MM.1S (cell line): ENCODE results near the gene MYCL.

ENCODE experiments used
- DNase-seq: peaks from one replicate; pipeline ENCODE4 v3.0.0-alpha.2; 2015
- H2AFZ ChIP-seq: fragments of 300-600 bp; sonication (generic); 2 replicates; pipeline ENCODE4 v1.6.0; 2016; ENCODE audit warnings: antibody characterized with exemption, low read length
- H3F3A ChIP-seq: fragments of 300-600 bp; sonication (generic); 2 replicates; pipeline ENCODE4 v1.6.1; 2016; ENCODE audit warnings: mild to moderate bottlenecking, antibody characterized with exemption, low read length, moderate library complexity, mixed read lengths; ENCODE audit not compliant: insufficient read depth
- H3K27ac ChIP-seq: fragments of 300-600 bp; sonication (generic); 2 replicates; pipeline ENCODE4 v1.5.1; 2016; ENCODE audit warnings: mild to moderate bottlenecking, low read length
- H3K27me3 ChIP-seq: fragments of 300-600 bp; sonication (generic); replicated peaks from 2 replicates; pipeline ENCODE4 v1.6.0; 2016; ENCODE audit warnings: low read length; ENCODE audit not compliant: insufficient read depth
- H3K36me3 ChIP-seq: fragments of 300-600 bp; sonication (generic); replicated peaks from 2 replicates; pipeline ENCODE4 v1.6.1; 2016; ENCODE audit warnings: mild to moderate bottlenecking, low read length, mixed read lengths; ENCODE audit not compliant: insufficient read depth
- H3K4me1 ChIP-seq: fragments of 300-600 bp; sonication (generic); 2 replicates; pipeline ENCODE4 v1.6.1; 2016; ENCODE audit warnings: low read length, mixed read lengths
- H3K4me2 ChIP-seq: fragments of 300-600 bp; sonication (generic); 2 replicates; pipeline ENCODE4 v1.6.0; 2016; ENCODE audit warnings: low read depth, low read length
- H3K4me3 ChIP-seq: fragments of 300-600 bp; sonication (generic); 2 replicates; pipeline ENCODE4 v1.5.1; 2016; ENCODE audit warnings: low read length, mixed read lengths
- H3K79me2 ChIP-seq: fragments of 300-600 bp; sonication (generic); 2 replicates; pipeline ENCODE4 v1.6.1; 2016; ENCODE audit warnings: mixed run types, low read length, mixed read lengths
- H3K9ac ChIP-seq: fragments of 300-600 bp; sonication (generic); 2 replicates; pipeline ENCODE4 v1.6.1; 2016; ENCODE audit warnings: low read length, mixed read lengths
- H3K9me2 ChIP-seq: fragments of 300-600 bp; sonication (generic); replicated peaks from 2 replicates; pipeline ENCODE4 v1.6.1; 2016; ENCODE audit warnings: mild to moderate bottlenecking, low read length, mixed read lengths; ENCODE audit not compliant: insufficient read depth
- H3K9me3 ChIP-seq: fragments of 300-600 bp; sonication (generic); replicated peaks from 2 replicates; pipeline ENCODE4 v1.6.1; 2016; ENCODE audit warnings: mild to moderate bottlenecking, low read length, mixed read lengths; ENCODE audit not compliant: insufficient read depth
- H4K20me1 ChIP-seq: fragments of 300-600 bp; sonication (generic); 2 replicates; pipeline ENCODE4 v1.6.1; 2016; ENCODE audit warnings: mild to moderate bottlenecking, low read length, moderate library complexity, mixed read lengths; ENCODE audit not compliant: insufficient read depth
- CTCF ChIP-seq: fragments of 300-600 bp; sonication (generic); IDR thresholded peaks from 2 replicates; pipeline ENCODE4 v1.5.1; 2016; ENCODE audit warnings: antibody characterized with exemption, low read length, mixed read lengths
- EZH2 ChIP-seq: fragments of 300-600 bp; sonication (generic); optimal IDR thresholded peaks from 2 replicates; pipeline ENCODE3; 2017; ENCODE audit warnings: low read depth, mild to moderate bottlenecking, antibody characterized with exemption, low read length, mixed read lengths
- EZH2phosphoT487 ChIP-seq: fragments of 300-600 bp; sonication (generic); IDR thresholded peaks from 2 replicates; pipeline ENCODE4 v1.6.1; 2018; ENCODE audit warnings: antibody characterized with exemption, low read length

MYCL gene

GRCh38 chr1:39898648-39899603, 2.8 kb downstream of the MYCL start:
- no peak overlapping the region for H3K27ac ChIP-seq
- H3K79me2 ChIP-seq, result no peaks in the 10 kb centered on the region
- no peaks in the 10 kb centered on the region for H3F3A ChIP-seq
- no peak overlapping the region for H3K4me3 ChIP-seq
- H3K9me2 ChIP-seq, result no peaks in the 10 kb centered on the region
- no peaks in the 10 kb centered on the region for H3K36me3 ChIP-seq
- H3K27me3 ChIP-seq, result peaks cover 7% of the 10 kb centered on the region; the same call in 1 of the 2 replicates
- H3K4me2 ChIP-seq, result no peak overlapping the region
- TF ChIP-seq EZH2phosphoT487 (no peak), CTCF (no peak)
- no peaks in the 10 kb centered on the region for H4K20me1 ChIP-seq
- H3K9ac ChIP-seq, result no peak overlapping the region
- peaks cover 4% of the 10 kb centered on the region; the same call in 1 of the 2 replicates for H3K4me1 ChIP-seq
- no peak overlapping the region for H2AFZ ChIP-seq
- no peak for DNase-seq
- no peaks in the 10 kb centered on the region for H3K9me3 ChIP-seq

- Histone ChIP-seq H3K4me1 (peaks cover 4% of the 10 kb centered on the region; the same call in 1 of the 2 replicates), H3K9me3 (no peaks in the 10 kb centered on the region), H2AFZ (no peak overlapping the region), H3K36me3 (no peaks in the 10 kb centered on the region), H3K4me3 (no peak overlapping the region), H3F3A (no peaks in the 10 kb centered on the region), H3K79me2 (no peaks in the 10 kb centered on the region), H3K4me2 (no peak overlapping the region), H3K9ac (no peak overlapping the region), H4K20me1 (no peaks in the 10 kb centered on the region), H3K9me2 (no peaks in the 10 kb centered on the region), H3K27ac (no peak overlapping the region), H3K27me3 (peaks cover 7% of the 10 kb centered on the region; the same call in 1 of the 2 replicates)
- TF ChIP-seq EZH2phosphoT487 (no peak), EZH2 (no peak), CTCF (no peak)
- DNase-seq, result no peak
Observed at GRCh38 chr1:39898191-39898590, 3.5 kb downstream of the MYCL start.

- no peaks in the 10 kb centered on the region for H3K79me2 ChIP-seq
- no peaks in the 10 kb centered on the region for H3F3A ChIP-seq
- no peak overlapping the region for H3K9ac ChIP-seq
- H3K9me3 ChIP-seq, result no peaks in the 10 kb centered on the region
- no peak overlapping the region for H3K4me3 ChIP-seq
- H3K27ac ChIP-seq, result no peak overlapping the region
- no peaks in the 10 kb centered on the region for H3K36me3 ChIP-seq
- DNase-seq, result no peak
- H4K20me1 ChIP-seq, result no peaks in the 10 kb centered on the region
- 0 out of 2 replicates have a peak, but pooled peaks cover 10% of the 10 kb centered on the region for H3K4me1 ChIP-seq
- no peak overlapping the region for H3K4me2 ChIP-seq
- no peak overlapping the region for H2AFZ ChIP-seq
- H3K27me3 ChIP-seq, result peaks cover 7% of the 10 kb centered on the region; the same call in 1 of the 2 replicates
- H3K9me2 ChIP-seq, result no peaks in the 10 kb centered on the region
- TF ChIP-seq EZH2, result no peak
- TF ChIP-seq EZH2phosphoT487, result no peak
- TF ChIP-seq CTCF, result no peak
Observed at GRCh38 chr1:39896909-39897685, 4.6 kb downstream of the MYCL start.
